Mesangial cell (primary cell): Measurements from ENCODE around the gene CACNA2D1. TPM values are rescaled to one million over a fixed set of nuclear protein-coding genes. Genes with fewer than 3 reads are reported as not detected.

Experiments used
- total RNA-seq: library from RNA; depleted of rRNA; stranded (reverse); fragments of >200 nt; gene quantifications from 2 replicates; pipeline ENCODE4 v1.2.3, GENCODE V29; 2015

CACNA2D1 gene
- 3.9 and 8.8 TPM in 2 replicates for total RNA-seq

GRCh38 chr7:82443547-82444219 is at the start of gene CACNA2D1:
CACNA2D1 (minus strand) TSS chr7:82443777.

